ENCODE data around the gene ZNF831.

ZNF831 gene

GRCh38 chr20:59253779-59254319 is 90.2 kb downstream of the ZNF831 start:
- no peak for DNase-seq

- DNase-seq = no peak
Measured at GRCh38 chr20:59255256-59255655, 91.6 kb downstream of the ZNF831 start.

- DNase-seq = peak; percentile 35 to 56
Measured at GRCh38 chr20:59258221-59258621, 94.6 kb downstream of the ZNF831 start.

DNA sequence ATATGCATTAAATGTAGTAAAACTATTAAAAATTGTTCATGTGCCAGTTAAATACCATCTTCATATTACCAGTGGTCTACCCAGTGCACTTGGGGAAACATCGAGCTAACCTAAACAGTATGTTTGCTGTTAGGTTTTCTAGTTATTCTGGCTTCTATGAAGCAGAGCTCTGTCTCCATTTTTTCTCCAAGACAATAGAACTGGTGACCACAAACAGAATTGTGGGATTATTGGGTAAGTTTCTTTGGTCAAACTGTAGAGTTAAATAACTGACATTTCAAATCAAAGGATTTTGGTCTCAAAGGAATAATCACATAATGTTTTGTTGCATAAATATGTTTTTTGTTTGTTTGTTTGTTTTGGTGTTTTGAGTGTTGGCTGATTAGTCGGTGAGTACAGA is 96.3 kb downstream of the ZNF831 start:
- DNase-seq = no peak

DNA sequence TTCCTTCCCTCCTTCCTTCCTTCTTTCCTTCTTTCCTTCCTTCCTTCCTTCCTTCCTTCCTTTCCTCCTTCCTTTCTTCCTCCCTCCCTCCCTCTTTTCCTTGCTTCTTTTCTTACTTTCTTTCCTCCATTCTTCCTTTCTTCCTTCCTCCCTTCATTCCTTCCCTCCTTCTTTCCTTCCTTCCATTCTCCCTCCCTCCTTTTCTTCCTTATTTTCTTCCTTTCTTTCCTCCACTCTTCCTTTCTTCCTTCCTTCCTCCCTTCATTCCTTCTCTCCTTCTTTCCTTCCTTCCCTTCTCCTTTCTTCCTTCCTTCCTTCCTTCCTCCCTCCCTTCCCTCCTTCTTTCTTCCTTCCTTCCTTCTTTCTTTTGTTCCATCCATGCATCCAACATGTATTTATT is 101.7 kb downstream of the ZNF831 start:
- no peak for DNase-seq

DNA sequence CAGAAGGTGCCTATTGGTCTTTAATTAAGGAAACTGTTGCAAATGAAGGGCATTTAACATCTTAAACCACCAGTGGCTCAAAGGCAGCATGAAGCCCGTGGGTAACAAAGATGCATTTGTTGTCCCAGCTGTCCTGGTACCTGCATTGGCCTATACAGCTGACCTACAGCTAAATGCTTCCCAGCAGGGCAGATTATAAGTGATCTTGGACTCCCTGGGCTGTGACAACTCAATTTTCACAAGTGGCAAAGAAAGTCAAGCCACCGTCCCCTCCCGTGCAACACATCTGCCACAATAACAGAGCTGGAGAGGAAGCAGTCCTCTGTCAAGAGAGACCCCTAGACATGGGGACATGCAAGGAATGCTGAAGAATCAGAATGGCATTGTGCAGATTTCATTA is 105.2 kb downstream of the ZNF831 start:
- DNase-seq = no peak

GRCh38 chr20:59269411-59270025 is 105.9 kb downstream of the ZNF831 start:
- DNase-seq = no peak

DNA sequence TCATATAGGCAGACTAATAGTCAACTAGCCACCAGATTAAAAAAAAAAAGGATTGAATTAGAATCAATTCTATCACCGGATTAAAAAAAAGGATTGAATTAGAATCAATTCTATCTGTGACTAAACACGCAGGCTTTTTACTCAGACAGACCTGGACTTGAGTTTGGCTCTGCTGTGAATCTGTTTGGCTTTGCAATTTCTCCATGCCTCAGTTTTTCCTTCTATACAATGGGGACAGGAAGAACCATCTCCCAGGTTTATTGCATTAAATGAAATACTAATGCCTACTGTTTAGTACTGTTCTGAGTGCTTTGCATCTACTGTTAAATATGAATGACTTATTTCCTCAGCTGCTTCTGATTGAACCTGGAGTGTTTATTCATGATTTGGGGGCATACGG is 106.8 kb downstream of the ZNF831 start:
- no peak for DNase-seq

GRCh38 chr20:59273739-59274357 is 110.2 kb downstream of the ZNF831 start:
- DNase-seq = no peak

- DNase-seq = no peak
Measured at GRCh38 chr20:59276938-59277337, 113.3 kb downstream of the ZNF831 start.

DNA sequence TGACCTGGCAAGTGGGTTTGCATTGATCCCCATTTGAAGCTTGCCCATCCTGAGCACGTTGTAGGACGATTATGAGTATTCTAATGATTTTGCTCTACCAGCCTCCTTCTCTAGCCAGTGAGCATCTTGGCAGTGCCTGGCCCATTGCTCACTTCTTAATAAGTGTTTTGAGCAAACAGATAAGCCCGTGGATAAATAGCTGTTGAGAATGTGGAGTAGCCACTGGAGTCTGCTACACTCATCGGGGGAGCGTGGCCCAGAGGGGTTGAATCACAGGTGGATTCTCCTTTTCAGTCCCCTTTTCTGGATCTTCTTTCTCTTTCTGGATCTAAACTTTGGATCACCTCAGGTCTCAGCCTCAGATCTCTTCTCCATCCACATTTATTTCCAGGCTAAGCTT is 120.8 kb downstream of the ZNF831 start:
- no peak for DNase-seq

DNA sequence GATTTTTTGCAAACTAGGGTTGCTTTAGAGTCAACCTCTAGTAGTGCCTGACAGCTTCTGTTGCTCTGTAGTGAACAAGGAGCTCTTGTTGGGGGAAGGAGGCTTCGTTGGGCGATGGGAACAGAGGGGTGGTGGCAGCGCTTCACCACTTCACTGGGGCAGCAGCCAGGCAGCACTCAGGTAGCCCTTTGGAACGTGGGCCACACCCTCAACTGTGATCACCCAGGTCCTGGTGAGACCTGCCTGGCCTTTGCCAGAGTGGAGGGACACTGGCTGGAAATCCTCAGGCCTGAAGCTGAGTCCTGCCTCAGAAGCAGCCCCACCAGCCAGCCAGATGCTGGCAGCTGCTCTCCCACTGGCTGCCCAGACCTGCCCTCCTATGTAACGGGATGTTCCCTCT is 126.4 kb downstream of the ZNF831 start:
- DNase-seq = no peak

DNA sequence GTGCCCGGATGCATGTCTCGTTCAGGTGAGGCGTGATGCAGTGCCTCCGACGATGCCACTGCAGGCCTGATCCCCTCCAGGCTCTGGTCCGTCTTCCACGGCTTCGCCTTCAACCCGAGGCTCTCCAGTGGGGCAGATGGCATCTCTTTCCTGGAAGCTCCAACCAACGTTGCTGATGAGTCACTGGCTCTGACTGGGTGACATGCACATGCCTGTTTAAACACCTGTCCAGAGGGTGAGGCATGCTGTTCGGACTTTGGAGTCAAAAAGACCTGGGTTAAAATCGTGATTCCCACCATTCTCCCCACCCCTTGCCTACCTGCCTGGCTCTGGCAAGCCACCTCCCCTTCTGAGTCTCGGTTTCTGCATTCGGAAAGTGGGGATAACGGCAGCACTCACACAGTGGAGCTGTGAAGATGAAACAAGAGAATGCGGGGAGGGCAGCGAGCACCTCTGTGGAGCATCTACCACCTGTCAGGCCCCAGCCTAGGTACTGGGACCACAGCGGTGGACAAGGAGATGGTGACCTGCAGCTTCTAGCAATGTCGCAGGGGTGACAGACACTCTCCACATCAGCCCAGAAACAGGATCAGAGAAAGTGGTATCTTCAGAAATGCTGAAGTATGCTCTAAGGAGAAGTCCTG is 128.2 kb downstream of the ZNF831 start:
- DNase-seq = no peak

DNA sequence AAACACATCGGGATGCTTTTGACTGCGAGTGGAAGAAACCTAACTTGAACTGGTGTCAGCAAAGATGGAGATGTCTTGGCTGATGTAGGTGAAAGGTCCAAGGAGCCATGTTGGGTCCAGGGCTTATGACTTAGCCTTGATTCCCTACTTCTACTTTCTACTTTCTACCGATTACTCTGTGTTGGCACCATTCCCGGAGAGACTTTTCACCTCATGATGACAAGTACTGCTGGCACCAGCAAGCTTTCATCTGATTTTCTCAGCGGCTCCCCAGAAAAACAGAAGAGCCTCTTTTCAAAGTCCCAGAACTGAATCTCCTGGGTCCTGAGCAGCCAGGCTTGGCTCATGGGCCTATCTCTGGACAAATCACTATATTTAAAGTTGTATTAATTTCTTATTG is 131.9 kb downstream of the ZNF831 start:
- DNase-seq = no peak

DNA sequence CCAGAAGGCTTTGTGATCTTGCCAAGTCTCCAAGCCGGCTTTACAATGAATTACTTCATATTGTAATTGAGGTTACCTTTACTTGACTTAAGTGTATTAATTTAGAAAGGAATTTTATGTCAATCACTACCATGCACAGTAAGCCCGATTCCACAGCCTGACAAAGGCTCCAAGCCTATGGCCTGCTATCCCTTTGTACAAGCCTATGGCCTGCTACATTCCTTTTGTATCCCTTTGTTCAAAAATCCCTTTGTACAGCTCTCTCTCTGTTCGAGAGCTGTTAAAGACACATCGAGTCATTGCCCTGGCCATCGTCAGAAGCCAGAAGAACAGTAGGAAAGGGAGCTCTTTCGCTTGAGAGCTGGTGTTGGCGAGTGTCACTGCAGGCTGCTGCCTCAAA is 134.1 kb downstream of the ZNF831 start:
- DNase-seq = no peak

- DNase-seq = no peak
Measured at GRCh38 chr20:59299945-59300332, 136.3 kb downstream of the ZNF831 start.

GRCh38 chr20:59300333-59301081 is 136.9 kb downstream of the ZNF831 start, which contains the start of gene EDN3:
EDN3 (plus strand) TSS chr20:59300611; CDS start chr20:59300813, 202 bp downstream.
- DNase-seq = no peak

GRCh38 chr20:59301343-59302007 is 137.9 kb downstream of the ZNF831 start:
- DNase-seq = no peak

GRCh38 chr20:59305908-59306655 is 142.5 kb downstream of the ZNF831 start:
- DNase-seq = no peak

DNA sequence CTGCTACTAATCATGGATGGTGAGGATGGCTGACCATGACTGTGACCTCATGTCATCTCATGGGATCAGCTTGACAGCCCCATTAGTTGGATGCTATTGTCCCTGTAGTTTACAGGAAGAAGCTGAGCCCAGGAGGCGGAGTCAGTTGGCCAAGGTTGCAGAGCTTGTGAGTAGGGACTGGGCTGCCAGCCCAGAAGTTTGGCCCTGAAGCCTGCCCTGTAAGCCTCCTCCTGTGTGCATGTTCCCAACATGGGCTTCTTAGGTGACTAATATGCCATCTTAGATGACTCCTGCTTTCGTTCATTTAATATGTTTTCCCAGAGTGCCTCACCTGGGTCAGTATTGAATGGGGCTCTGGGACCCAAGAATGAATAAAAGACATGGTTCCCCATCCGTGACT is 143.6 kb downstream of the ZNF831 start:
- DNase-seq = no peak
